ENCODE results near the gene PLD2.

The PLD2 gene

GRCh38 chr17:4842376-4842775, 35.4 kb downstream of the PLD2 start:
- H3K9me3 ChIP-seq: no peaks in the 10 kb centered on the region
- no peaks in the 10 kb centered on the region for H3K27me3 ChIP-seq
- H3K4me2 ChIP-seq: no peak overlapping the region
- H3K36me3 ChIP-seq: peaks cover 43% of the 10 kb centered on the region
- peaks cover 100% of the 10 kb centered on the region for H4K20me1 ChIP-seq
- no peak for TF ChIP-seq Cebpa-rat (IDR thresholded peaks at IDR 0.05)
- no peak overlapping the region for H3K27ac ChIP-seq
- H3K9ac ChIP-seq: no peak overlapping the region
- no peak overlapping the region for H3K4me3 ChIP-seq
- H3K4me1 ChIP-seq: peaks cover 27% of the 10 kb centered on the region

- Histone ChIP-seq H3K4me3 (no peak overlapping the region), H4K20me1 (peaks cover 100% of the 10 kb centered on the region), H3K4me2 (no peak overlapping the region), H3K4me1 (peaks cover 20% of the 10 kb centered on the region), H3K9ac (no peak overlapping the region), H3K27ac (no peak overlapping the region), H3K9me3 (no peaks in the 10 kb centered on the region), H3K27me3 (no peaks in the 10 kb centered on the region), H3K36me3 (peaks cover 33% of the 10 kb centered on the region; the same call in 1 of the 2 replicates)
- TF ChIP-seq Cebpa-rat (IDR thresholded peaks at IDR 0.05): no peak
Measured at GRCh38 chr17:4843321-4844000, 36.5 kb downstream of the PLD2 start.

- Histone ChIP-seq H4K20me1 (peaks cover 100% of the 10 kb centered on the region), H3K4me2 (no peak overlapping the region), H3K27ac (no peak overlapping the region), H3K27me3 (no peaks in the 10 kb centered on the region), H3K9me3 (no peaks in the 10 kb centered on the region), H3K9ac (no peak overlapping the region), H3K4me1 (peaks cover 10% of the 10 kb centered on the region), H3K4me3 (no peak overlapping the region), H3K36me3 (peaks cover 25% of the 10 kb centered on the region; the same call in 1 of the 2 replicates)
- no peak for TF ChIP-seq Cebpa-rat (IDR thresholded peaks at IDR 0.05)
Measured at GRCh38 chr17:4845118-4845517, 38.2 kb downstream of the PLD2 start.

- Histone ChIP-seq H3K9me3 (no peaks in the 10 kb centered on the region), H3K4me2 (no peak overlapping the region), H3K9ac (no peak overlapping the region), H3K36me3 (peaks cover 25% of the 10 kb centered on the region; the same call in 1 of the 2 replicates), H4K20me1 (peaks cover 100% of the 10 kb centered on the region), H3K4me1 (no peaks in the 10 kb centered on the region), H3K27ac (no peak overlapping the region), H3K27me3 (no peaks in the 10 kb centered on the region), H3K4me3 (no peak overlapping the region)
- no peak for TF ChIP-seq Cebpa-rat (IDR thresholded peaks at IDR 0.05)
Measured at GRCh38 chr17:4846635-4847390, 39.9 kb downstream of the PLD2 start.

- H3K27me3 ChIP-seq: no peaks in the 10 kb centered on the region
- peaks cover 25% of the 10 kb centered on the region for H3K36me3 ChIP-seq
- no peaks in the 10 kb centered on the region for H3K9me3 ChIP-seq
- peaks cover 94% of the 10 kb centered on the region for H4K20me1 ChIP-seq
- no peak overlapping the region for H3K4me2 ChIP-seq
- H3K9ac ChIP-seq: no peak overlapping the region
- no peaks in the 10 kb centered on the region for H3K4me1 ChIP-seq
- TF ChIP-seq Cebpa-rat (IDR thresholded peaks at IDR 0.05): no peak
- no peak overlapping the region for H3K27ac ChIP-seq
- no peak overlapping the region for H3K4me3 ChIP-seq
Measured at GRCh38 chr17:4849011-4849536, 42.1 kb downstream of the PLD2 start.

GRCh38 chr17:4850246-4850645, 43.3 kb downstream of the PLD2 start:
- no peak for TF ChIP-seq Cebpa-rat (IDR thresholded peaks at IDR 0.05)
- no peaks in the 10 kb centered on the region for H3K4me1 ChIP-seq
- no peak overlapping the region for H3K27ac ChIP-seq
- H3K4me3 ChIP-seq: no peak overlapping the region
- no peaks in the 10 kb centered on the region for H3K27me3 ChIP-seq
- H3K9me3 ChIP-seq: no peaks in the 10 kb centered on the region
- H3K4me2 ChIP-seq: no peak overlapping the region
- H3K36me3 ChIP-seq: peaks cover 21% of the 10 kb centered on the region
- H3K9ac ChIP-seq: no peak overlapping the region
- peaks cover 94% of the 10 kb centered on the region for H4K20me1 ChIP-seq

GRCh38 chr17:4851084-4851483, 44.1 kb downstream of the PLD2 start:
- H3K9ac ChIP-seq: no peak overlapping the region
- H4K20me1 ChIP-seq: peaks cover 94% of the 10 kb centered on the region
- H3K27me3 ChIP-seq: no peaks in the 10 kb centered on the region
- no peak overlapping the region for H3K4me2 ChIP-seq
- no peak overlapping the region for H3K4me3 ChIP-seq
- no peak for TF ChIP-seq Cebpa-rat (IDR thresholded peaks at IDR 0.05)
- no peaks in the 10 kb centered on the region for H3K9me3 ChIP-seq
- no peaks in the 10 kb centered on the region for H3K4me1 ChIP-seq
- H3K27ac ChIP-seq: no peak overlapping the region
- H3K36me3 ChIP-seq: peaks cover 21% of the 10 kb centered on the region

- H3K36me3 ChIP-seq: peaks cover 20% of the 10 kb centered on the region
- no peak overlapping the region for H3K4me2 ChIP-seq
- no peak overlapping the region for H3K4me3 ChIP-seq
- peaks cover 94% of the 10 kb centered on the region for H4K20me1 ChIP-seq
- H3K9me3 ChIP-seq: no peaks in the 10 kb centered on the region
- peaks cover 2% of the 10 kb centered on the region for H3K4me1 ChIP-seq
- no peak overlapping the region for H3K9ac ChIP-seq
- no peak overlapping the region for H3K27ac ChIP-seq
- H3K27me3 ChIP-seq: no peaks in the 10 kb centered on the region
- no peak for TF ChIP-seq Cebpa-rat (IDR thresholded peaks at IDR 0.05)
Measured at GRCh38 chr17:4852567-4853207, 45.7 kb downstream of the PLD2 start.

- H3K9me3 ChIP-seq: no peaks in the 10 kb centered on the region
- H3K4me1 ChIP-seq: peaks cover 7% of the 10 kb centered on the region
- peaks cover 20% of the 10 kb centered on the region for H3K36me3 ChIP-seq
- H3K27ac ChIP-seq: no peak overlapping the region
- H3K4me3 ChIP-seq: no peak overlapping the region
- H3K4me2 ChIP-seq: no peak overlapping the region
- peaks cover 94% of the 10 kb centered on the region for H4K20me1 ChIP-seq
- no peaks in the 10 kb centered on the region for H3K27me3 ChIP-seq
- no peak overlapping the region for H3K9ac ChIP-seq
- TF ChIP-seq Cebpa-rat (IDR thresholded peaks at IDR 0.05): no peak
Measured at GRCh38 chr17:4853208-4853671, 46.3 kb downstream of the PLD2 start.
